HEK293 (cell line): Measurements from ENCODE around the gene ACSL5.
"Not testable (repeated sequence)": the region's sequence is repeated elsewhere in the genome, so short reads cannot be mapped to it uniquely, and the experiment has no call there.

Experiments used
- CTCF ChIA-PET: fragments of 350-600 bp; formaldehyde crosslinking; extraction: SDS; loops from one replicate; lab custom pipeline; 2021; ENCODE audit warnings: antibody characterized with exemption; lab: Yijun Ruan, JAX
- POLR2A ChIA-PET: fragments of 300-600 bp; formaldehyde crosslinking; extraction: SDS; loops from one replicate; lab custom pipeline; 2020; ENCODE audit warnings: antibody characterized with exemption, inconsistent platforms; lab: Yijun Ruan, JAX
- H3K27ac ChIP-seq: fragments of 200-500 bp; sonication (Bioruptor generic); 2 replicates; pipeline ENCODE4 v1.5.1; 2014; ENCODE audit warnings: low read depth, low read length, control low read depth, inconsistent platforms; ENCODE audit errors: extremely low read depth
- H3K36me3 ChIP-seq, 2 experiments: fragments of 200-500 bp in 1 of 2; sonication (Bioruptor generic) in 1 of 2; 1 replicate in 1 of 2; 2 replicates in 1 of 2; pipeline ENCODE4 v1.5.1; 2014 to 2017; ENCODE audit warnings: inconsistent platforms in 2 of 2, low read length in 2 of 2; ENCODE audit not compliant: control insufficient read depth in 2 of 2, insufficient read depth in 1 of 2
- H3K4me1 ChIP-seq: fragments of 200-500 bp; sonication (Bioruptor generic); 2 replicates; pipeline ENCODE4 v1.5.1; 2014; ENCODE audit warnings: mild to moderate bottlenecking, low read length, inconsistent platforms; ENCODE audit not compliant: control insufficient read depth, insufficient read depth
- H3K4me3 ChIP-seq: 2 replicates; pipeline ENCODE4 v1.5.1; 2011; ENCODE audit warnings: low read depth, mild to moderate bottlenecking, control low read depth, low read length, moderate library complexity
- H3K9me3 ChIP-seq: fragments of 200-500 bp; sonication (Bioruptor generic); 2 replicates; pipeline ENCODE4 v1.5.1; 2014; ENCODE audit warnings: low read depth, low read length, inconsistent platforms; ENCODE audit not compliant: control insufficient read depth, insufficient read depth
- BCL6B ChIP-seq: fragments of 450-650 bp; formaldehyde crosslinking; IDR thresholded peaks from 2 replicates; pipeline ENCODE4 v1.5.1; 2017; ENCODE audit warnings: missing biosample characterization, missing genetic modification characterization
- GLI2 ChIP-seq: fragments of 450-650 bp; formaldehyde crosslinking; IDR thresholded peaks from 2 replicates; pipeline ENCODE4; 2017; ENCODE audit warnings: missing biosample characterization, missing genetic modification characterization, low read depth, borderline replicate concordance
- KLF9 ChIP-seq: fragments of 450-650 bp; formaldehyde crosslinking; IDR thresholded peaks from 2 replicates; pipeline ENCODE4 v1.5.1; 2016; ENCODE audit warnings: missing biosample characterization, missing genetic modification characterization, low read depth
- PRDM1 ChIP-seq: fragments of 450-650 bp; formaldehyde crosslinking; IDR thresholded peaks from 2 replicates; pipeline ENCODE4; 2016; ENCODE audit warnings: missing biosample characterization, missing genetic modification characterization
- SP7 ChIP-seq: fragments of 450-650 bp; formaldehyde crosslinking; IDR thresholded peaks from 2 replicates; pipeline ENCODE4 v1.5.1; 2016; ENCODE audit warnings: missing biosample characterization, missing genetic modification characterization
- YY1 ChIP-seq: fragments of 450-650 bp; formaldehyde crosslinking; IDR thresholded peaks from 2 replicates; pipeline ENCODE4 v1.5.1; 2018; ENCODE audit warnings: missing biosample characterization, missing genetic modification characterization
- YY2 ChIP-seq: fragments of 450-650 bp; formaldehyde crosslinking; IDR thresholded peaks from 2 replicates; pipeline ENCODE4 v1.5.1; 2016; ENCODE audit warnings: missing biosample characterization, missing genetic modification characterization
- ZBTB8A ChIP-seq: fragments of 450-650 bp; formaldehyde crosslinking; IDR thresholded peaks from 2 replicates; pipeline ENCODE4 v1.5.1; 2016; ENCODE audit warnings: missing biosample characterization, missing genetic modification characterization
- ZNF211 ChIP-seq: fragments of 450-650 bp; formaldehyde crosslinking; IDR thresholded peaks from 2 replicates; pipeline ENCODE4 v1.5.1; 2016; ENCODE audit warnings: low read depth, missing biosample characterization, missing genetic modification characterization
- ZNF214 ChIP-seq: fragments of 450-650 bp; formaldehyde crosslinking; IDR thresholded peaks from 2 replicates; pipeline ENCODE4 v1.5.1; 2017; ENCODE audit warnings: missing biosample characterization, mild to moderate bottlenecking, missing genetic modification characterization, borderline replicate concordance
- ZNF324 ChIP-seq: fragments of 450-650 bp; formaldehyde crosslinking; IDR thresholded peaks from 2 replicates; pipeline ENCODE4 v1.5.1; 2016; ENCODE audit warnings: missing biosample characterization, missing genetic modification characterization
- ZNF366 ChIP-seq: fragments of 450-650 bp; formaldehyde crosslinking; conservative IDR thresholded peaks from 2 replicates; pipeline ENCODE4 v1.5.1; 2016; ENCODE audit warnings: missing biosample characterization, missing genetic modification characterization
- ZNF513 ChIP-seq: fragments of 450-650 bp; IDR thresholded peaks from 2 replicates; pipeline ENCODE4 v1.5.1; 2018; ENCODE audit warnings: missing biosample characterization, missing genetic modification characterization
- ZNF654 ChIP-seq: fragments of 450-650 bp; formaldehyde crosslinking; IDR thresholded peaks from 2 replicates; pipeline ENCODE4 v1.5.1; 2016; ENCODE audit warnings: low read depth, missing biosample characterization, missing genetic modification characterization
- ZNF670 ChIP-seq: fragments of 450-650 bp; formaldehyde crosslinking; IDR thresholded peaks from 2 replicates; pipeline ENCODE4 v1.5.1; 2016; ENCODE audit warnings: missing biosample characterization, missing genetic modification characterization, low read depth
- ZNF704 ChIP-seq: fragments of 450-650 bp; formaldehyde crosslinking; IDR thresholded peaks from 2 replicates; pipeline ENCODE4 v1.5.1; 2016; ENCODE audit warnings: missing biosample characterization, missing genetic modification characterization
- ZNF776 ChIP-seq: fragments of 450-650 bp; formaldehyde crosslinking; IDR thresholded peaks from 2 replicates; pipeline ENCODE4 v1.5.0; 2017; ENCODE audit warnings: missing biosample characterization, missing genetic modification characterization, borderline replicate concordance
- TF ChIP-seq, protein P1 (sequence below): fragments of 450-650 bp; formaldehyde crosslinking; IDR thresholded peaks from 2 replicates; pipeline ENCODE4 v1.5.1; 2016; ENCODE audit warnings: missing biosample characterization, missing genetic modification characterization

Gene ACSL5

DNA sequence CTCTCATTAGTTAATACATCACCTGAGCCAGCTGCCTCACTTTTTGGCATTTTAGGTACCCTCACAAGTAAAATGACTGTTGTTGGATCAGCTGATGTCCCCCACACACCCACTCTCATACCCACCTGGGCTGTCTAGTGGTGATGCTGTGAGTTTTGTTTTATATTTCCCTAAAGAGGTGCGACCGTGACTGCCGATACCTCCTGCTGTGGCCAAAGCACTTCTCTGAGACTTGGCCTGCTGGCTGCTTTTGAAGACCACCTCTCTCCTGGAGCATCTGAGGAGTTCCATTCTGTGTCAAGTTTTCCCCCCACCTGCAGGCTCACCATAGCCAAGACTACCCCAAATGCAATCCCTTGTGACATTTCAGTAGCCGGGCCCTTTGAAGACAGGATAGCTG lies 6.4 kb upstream of the ACSL5 start:
- POLR2A ChIA-PET, result no interaction called here
- Histone ChIP-seq H3K27ac (no peak overlapping the region), H3K4me3 (no peak overlapping the region)
- CTCF ChIA-PET, result no interaction called here
- no peak for TF ChIP-seq YY2 (tag by site-specific recombination)
- TF ChIP-seq ZBTB8A (tag by site-specific recombination), result no peak
- TF ChIP-seq ZNF324, result no peak
- TF ChIP-seq ZNF670 (tag by site-specific recombination), result no peak
- no peak for TF ChIP-seq BCL6B (tag by site-specific recombination)
- no peak for TF ChIP-seq ZNF366 (tag by site-specific recombination)
- TF ChIP-seq ZNF214 (tag by site-specific recombination), result no peak
- no peak for TF ChIP-seq YY1 (tag by site-specific recombination)
- no peak for TF ChIP-seq ZNF211 (tag by site-specific recombination)
- TF ChIP-seq ZNF654, result no peak
- no peak for TF ChIP-seq ZNF513 (tag by site-specific recombination)
- TF ChIP-seq, all 188 proteins: peak for 0
- Histone ChIP-seq H3K9me3 (no peaks in the 10 kb centered on the region), H3K36me3 (no peaks in the 10 kb centered on the region), H3K4me1 (no peaks in the 10 kb centered on the region)

DNA sequence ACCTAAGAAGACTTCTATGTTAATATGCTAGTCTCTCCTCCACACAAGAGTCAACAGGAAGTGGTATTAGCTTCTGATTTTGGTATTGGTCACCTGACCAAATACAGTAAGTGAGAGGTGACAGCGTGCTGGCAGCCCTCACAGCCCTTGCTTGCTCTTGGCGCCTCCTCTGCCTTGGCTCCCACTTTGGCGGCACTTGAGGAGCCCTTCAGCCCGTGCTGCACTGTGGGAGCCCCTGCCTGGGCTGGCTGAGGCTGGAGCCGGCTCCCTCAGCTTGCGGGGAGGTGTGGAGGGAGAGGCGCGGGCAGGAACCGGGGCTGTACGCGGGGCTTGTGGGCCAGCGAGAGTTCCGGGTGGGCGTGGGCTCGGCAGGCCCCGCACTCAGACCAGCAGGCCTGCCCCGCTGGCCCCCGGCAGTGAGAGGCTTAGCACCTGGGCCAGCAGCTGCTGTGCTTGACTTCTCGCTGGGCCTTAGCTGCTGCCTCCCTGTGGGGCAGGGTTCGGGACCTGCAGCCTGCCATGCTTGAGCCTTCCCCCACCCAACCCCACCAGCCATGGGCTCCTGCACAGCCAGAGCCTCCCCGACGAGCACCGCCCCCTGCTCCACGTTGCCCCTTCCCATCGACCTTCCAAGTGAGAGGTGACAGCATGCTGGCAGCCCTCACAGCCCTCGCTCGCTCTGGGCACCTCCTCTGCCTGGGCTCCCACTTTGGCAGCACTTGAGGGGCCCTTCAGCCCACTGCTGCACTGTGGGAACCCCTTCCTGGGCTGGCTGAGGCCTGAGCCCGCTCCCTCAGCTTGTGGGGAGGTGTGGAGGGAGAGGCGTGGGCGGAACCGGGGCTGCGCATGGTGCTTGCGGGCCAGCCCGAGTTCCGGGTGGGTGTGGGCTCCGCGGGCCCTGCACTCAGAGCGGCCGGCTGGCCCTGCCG lies 4.2 kb upstream of the ACSL5 start:
- Histone ChIP-seq H3K36me3 (no peaks in the 10 kb centered on the region), H3K4me1 (no peaks in the 10 kb centered on the region)
- TF ChIP-seq ZNF704, result no peak
- TF ChIP-seq, all 188 proteins: peak for 0
- ChIA-PET POLR2A (no interaction called here), CTCF (interaction anchor here (0.6 kb wide), 1 partner anchor 12 kb away, joined by 3 read pairs; no protein-coding TSS in a partner anchor)
- no peaks in the 10 kb centered on the region for H3K9me3 ChIP-seq
- H3K27ac ChIP-seq, result no peak overlapping the region
- H3K4me3 ChIP-seq, result no peak overlapping the region

GRCh38 chr10:112370424-112370819 lies 3.5 kb upstream of the ACSL5 start:
- Histone ChIP-seq H3K36me3 (no peaks in the 10 kb centered on the region), H3K27ac (no peak overlapping the region), H3K9me3 (no peaks in the 10 kb centered on the region), H3K4me1 (no peaks in the 10 kb centered on the region), H3K4me3 (no peak overlapping the region)
- POLR2A ChIA-PET, result no interaction called here
- CTCF ChIA-PET, result no interaction called here
- TF ChIP-seq KLF9 (tag by site-specific recombination) (no peak), ZNF776 (no peak), PRDM1 (tag by site-specific recombination) (no peak), SP7 (no peak), GLI2 (tag by site-specific recombination) (no peak)
- TF ChIP-seq, protein P1, sequence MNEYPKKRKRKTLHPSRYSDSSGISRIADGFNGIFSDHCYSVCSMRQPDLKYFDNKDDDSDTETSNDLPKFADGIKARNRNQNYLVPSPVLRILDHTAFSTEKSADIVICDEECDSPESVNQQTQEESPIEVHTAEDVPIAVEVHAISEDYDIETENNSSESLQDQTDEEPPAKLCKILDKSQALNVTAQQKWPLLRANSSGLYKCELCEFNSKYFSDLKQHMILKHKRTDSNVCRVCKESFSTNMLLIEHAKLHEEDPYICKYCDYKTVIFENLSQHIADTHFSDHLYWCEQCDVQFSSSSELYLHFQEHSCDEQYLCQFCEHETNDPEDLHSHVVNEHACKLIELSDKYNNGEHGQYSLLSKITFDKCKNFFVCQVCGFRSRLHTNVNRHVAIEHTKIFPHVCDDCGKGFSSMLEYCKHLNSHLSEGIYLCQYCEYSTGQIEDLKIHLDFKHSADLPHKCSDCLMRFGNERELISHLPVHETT, result no peak
- TF ChIP-seq, all 188 proteins: peak for 0

DNA sequence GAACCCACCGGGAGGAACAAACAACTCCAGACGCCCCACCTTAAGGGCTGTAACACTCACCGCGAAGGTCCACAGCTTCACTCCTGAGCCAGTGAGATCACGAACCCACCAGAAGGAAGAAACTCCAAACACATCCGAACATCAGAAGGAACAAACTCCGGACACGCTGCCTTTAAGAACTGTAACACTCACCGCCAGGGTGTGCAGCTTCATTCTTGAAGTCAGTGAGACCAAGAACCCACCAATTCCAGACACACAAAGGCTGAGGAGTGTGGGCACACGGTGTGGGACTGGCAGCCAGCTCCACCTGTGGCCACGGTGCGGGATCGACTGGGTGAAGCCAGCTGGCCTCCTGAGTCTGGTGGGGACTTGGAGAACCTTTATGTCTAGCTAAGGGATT lies 2.6 kb upstream of the ACSL5 start:
- POLR2A ChIA-PET, result interaction anchor here (0.6 kb wide), 1 partner anchor 29 kb away, joined by 4 read pairs; no protein-coding TSS in a partner anchor
- H3K4me1 ChIP-seq, H3K4me3 ChIP-seq, H3K9me3 ChIP-seq, H3K36me3 ChIP-seq, CTCF ChIA-PET, H3K27ac ChIP-seq: not testable (repeated sequence)

- CTCF ChIA-PET, result interaction anchor here (0.6 kb wide), 1 partner anchor 89 kb away, joined by 3 read pairs; no protein-coding TSS in a partner anchor
- H3K36me3 ChIP-seq, POLR2A ChIA-PET, H3K4me3 ChIP-seq, H3K27ac ChIP-seq, H3K4me1 ChIP-seq, H3K9me3 ChIP-seq: not testable (repeated sequence)
These were observed 1.6 kb upstream of the ACSL5 start for GRCh38 chr10:112372182-112372810.
